A673 (cell line): ENCODE results near the gene ITPR3.

Experiments
- EZH2 ChIP-seq: fragments of 200-600 bp; sonication (generic); IDR thresholded peaks from 2 replicates; pipeline ENCODE4 v1.6.1; 2017; ENCODE audit warnings: borderline replicate concordance, low read depth, mild to moderate bottlenecking, mixed read lengths, antibody characterized with exemption, low read length; ENCODE audit not compliant: poor library complexity, severe bottlenecking
- TF ChIP-seq, protein P1 (sequence below): fragments of 300-800, 200-600 bp; sonication (generic); conservative IDR thresholded peaks from 2 replicates; pipeline ENCODE4 v1.5.1; 2017; ENCODE audit warnings: low read depth, mild to moderate bottlenecking, antibody characterized with exemption, low read length, moderate library complexity, mixed read lengths

DNA sequence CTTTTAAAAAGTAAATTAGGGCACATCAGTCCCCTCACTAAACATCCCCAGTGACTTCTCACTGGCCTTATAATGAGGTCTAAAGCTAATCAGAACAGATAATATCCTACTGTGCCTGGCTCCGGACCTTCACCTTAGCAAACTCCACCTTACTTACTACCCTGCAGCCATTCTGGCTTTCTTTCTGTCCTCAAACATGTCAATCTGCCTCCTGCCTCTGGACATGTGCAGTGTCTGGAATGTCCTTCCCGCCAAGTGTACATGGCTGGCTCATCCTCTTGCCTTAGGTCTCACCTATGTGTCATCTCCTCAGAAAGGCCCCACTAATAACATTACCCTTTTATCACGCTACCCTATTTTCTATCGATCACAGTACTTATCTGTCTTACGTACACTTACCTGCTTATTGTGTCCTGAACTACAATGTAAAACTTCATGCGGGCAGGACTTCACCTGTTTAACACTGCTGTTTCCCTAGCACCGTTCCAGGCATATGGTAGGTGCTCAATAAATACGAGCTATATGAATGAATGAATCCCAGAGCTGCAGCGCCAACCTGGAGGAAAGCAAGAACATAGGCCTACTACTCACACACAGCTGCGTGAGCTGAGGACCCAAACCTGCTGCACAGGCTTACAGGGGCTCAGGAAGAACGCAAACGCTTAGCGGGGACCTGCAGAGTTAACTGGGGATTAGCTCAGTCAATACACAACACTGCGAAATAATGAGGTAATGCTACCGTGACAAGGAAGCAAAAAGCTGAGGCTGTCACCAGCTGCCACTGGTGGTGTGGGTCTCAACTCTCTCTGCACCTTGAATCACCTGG, 89.4 kb downstream of the ITPR3 start:
- TF ChIP-seq, protein P1, sequence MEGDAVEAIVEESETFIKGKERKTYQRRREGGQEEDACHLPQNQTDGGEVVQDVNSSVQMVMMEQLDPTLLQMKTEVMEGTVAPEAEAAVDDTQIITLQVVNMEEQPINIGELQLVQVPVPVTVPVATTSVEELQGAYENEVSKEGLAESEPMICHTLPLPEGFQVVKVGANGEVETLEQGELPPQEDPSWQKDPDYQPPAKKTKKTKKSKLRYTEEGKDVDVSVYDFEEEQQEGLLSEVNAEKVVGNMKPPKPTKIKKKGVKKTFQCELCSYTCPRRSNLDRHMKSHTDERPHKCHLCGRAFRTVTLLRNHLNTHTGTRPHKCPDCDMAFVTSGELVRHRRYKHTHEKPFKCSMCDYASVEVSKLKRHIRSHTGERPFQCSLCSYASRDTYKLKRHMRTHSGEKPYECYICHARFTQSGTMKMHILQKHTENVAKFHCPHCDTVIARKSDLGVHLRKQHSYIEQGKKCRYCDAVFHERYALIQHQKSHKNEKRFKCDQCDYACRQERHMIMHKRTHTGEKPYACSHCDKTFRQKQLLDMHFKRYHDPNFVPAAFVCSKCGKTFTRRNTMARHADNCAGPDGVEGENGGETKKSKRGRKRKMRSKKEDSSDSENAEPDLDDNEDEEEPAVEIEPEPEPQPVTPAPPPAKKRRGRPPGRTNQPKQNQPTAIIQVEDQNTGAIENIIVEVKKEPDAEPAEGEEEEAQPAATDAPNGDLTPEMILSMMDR = no peak
- no peak for TF ChIP-seq EZH2
